Measurements from ENCODE around the gene OXSR1. TPM values are rescaled to one million over a fixed set of nuclear protein-coding genes. Genes with fewer than 3 reads are reported as not detected.
A peak's percentile ranks its signal among the peaks of the same experiment; 100 is the strongest.
"Not testable (repeated sequence)": the region's sequence is repeated elsewhere in the genome, so short reads cannot be mapped to it uniquely, and the experiment has no call there.

Gene OXSR1
- total and polyA plus RNA-seq, 5 donors = 12.9 to 39.1 (median 24.1) TPM

DNA sequence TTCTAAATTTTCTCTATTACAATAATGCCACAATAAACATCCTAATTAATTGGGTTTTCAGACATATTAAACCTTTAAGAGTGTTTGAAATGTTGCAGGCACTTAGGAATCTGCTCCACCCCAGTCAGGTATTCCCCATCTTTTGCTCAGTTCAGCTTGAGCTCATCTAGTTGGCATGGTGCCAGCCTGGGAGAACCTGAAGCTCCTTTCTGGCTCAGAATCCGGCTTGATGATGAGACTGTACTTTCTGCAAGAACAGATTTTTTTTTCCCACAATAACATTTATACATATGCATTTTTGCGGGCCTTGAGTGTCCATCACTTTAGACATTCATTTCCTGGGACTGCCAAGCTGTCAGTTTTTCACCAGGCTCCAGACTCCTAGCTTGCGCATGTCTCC, 7.7 kb upstream of the OXSR1 start:
- WGBS = 72% methylated on average over 3 of the region's 3 CpGs
- DNase-seq = no peak

DNA sequence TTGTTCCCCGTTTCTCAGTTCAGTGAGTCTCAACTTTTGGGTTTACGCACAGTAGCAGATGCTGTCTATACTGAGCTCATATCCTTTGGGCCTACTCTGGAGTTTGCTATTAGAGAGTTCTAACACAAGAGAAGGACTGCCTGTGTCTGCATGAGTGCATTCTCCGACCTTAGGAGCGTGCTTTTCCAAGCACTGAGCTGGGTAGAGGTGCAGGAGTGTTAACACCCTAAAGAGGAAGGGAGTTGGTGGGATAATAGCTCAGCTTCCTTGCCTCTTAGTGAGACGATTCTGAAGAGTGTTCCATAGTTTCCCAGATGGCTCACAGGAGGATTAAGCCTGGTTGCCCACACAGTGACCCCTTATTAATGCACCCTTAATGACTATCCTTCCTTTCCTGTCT, 6.9 kb upstream of the OXSR1 start:
- intact Hi-C loops (cut with DNase I) = no loop called here
- 75% methylated on average over 5 of the region's 5 CpGs for WGBS

More for the DNA sequence above, 7.7 kb upstream of the OXSR1 start:
- Histone ChIP-seq H3K27ac (ENCODE audit: low read length) (no peak overlapping the region), H3K27me3 (ENCODE audit: control insufficient read depth, insufficient read depth) (no peaks in the 10 kb centered on the region), H3K4me1 (ENCODE audit: control insufficient read depth, insufficient read depth, low read length) (no peaks in the 10 kb centered on the region), H3K9me3 (ENCODE audit: control insufficient read depth, low read length) (no peaks in the 10 kb centered on the region), H3K4me3 (ENCODE audit: low read length) (no peak overlapping the region)
- intact Hi-C loops (cut with DNase I) = no loop called here
- no peak for ATAC-seq

DNA sequence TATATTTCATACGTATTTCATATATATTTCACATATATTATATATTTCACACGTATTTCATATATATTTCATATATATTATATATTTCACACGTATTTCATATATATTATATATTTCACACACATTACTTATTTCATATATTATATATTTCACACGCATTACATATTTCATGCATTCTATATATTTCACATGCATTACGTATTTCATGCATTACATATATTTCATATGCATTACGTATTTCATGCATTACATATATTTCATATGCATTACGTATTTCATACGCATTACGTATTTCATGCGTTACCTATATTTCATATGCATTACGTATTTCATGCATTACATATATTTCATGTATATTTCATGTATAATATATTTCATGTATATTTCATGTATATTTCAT, 4.6 kb upstream of the OXSR1 start:
- DNase-seq; intact Hi-C loops (cut with DNase I); H3K4me1 ChIP-seq (ENCODE audit: control insufficient read depth, insufficient read depth, low read length); ATAC-seq; H3K4me3 ChIP-seq (ENCODE audit: low read length); H3K27ac ChIP-seq (ENCODE audit: low read length); H3K9me3 ChIP-seq (ENCODE audit: control insufficient read depth, low read length); H3K27me3 ChIP-seq (ENCODE audit: control insufficient read depth, insufficient read depth): not testable (repeated sequence)
- WGBS = 89% methylated on average over 11 of the region's 11 CpGs

More for the DNA sequence above, 6.9 kb upstream of the OXSR1 start:
- H3K9me3 ChIP-seq (ENCODE audit: control insufficient read depth, low read length) = no peaks in the 10 kb centered on the region
- H3K27me3 ChIP-seq (ENCODE audit: control insufficient read depth, insufficient read depth) = no peaks in the 10 kb centered on the region
- no peak overlapping the region for H3K27ac ChIP-seq (ENCODE audit: low read length)
- DNase-seq = no peak
- H3K4me1 ChIP-seq (ENCODE audit: control insufficient read depth, insufficient read depth, low read length) = no peaks in the 10 kb centered on the region
- H3K4me3 ChIP-seq (ENCODE audit: low read length) = no peak overlapping the region
- no peak for ATAC-seq

DNA sequence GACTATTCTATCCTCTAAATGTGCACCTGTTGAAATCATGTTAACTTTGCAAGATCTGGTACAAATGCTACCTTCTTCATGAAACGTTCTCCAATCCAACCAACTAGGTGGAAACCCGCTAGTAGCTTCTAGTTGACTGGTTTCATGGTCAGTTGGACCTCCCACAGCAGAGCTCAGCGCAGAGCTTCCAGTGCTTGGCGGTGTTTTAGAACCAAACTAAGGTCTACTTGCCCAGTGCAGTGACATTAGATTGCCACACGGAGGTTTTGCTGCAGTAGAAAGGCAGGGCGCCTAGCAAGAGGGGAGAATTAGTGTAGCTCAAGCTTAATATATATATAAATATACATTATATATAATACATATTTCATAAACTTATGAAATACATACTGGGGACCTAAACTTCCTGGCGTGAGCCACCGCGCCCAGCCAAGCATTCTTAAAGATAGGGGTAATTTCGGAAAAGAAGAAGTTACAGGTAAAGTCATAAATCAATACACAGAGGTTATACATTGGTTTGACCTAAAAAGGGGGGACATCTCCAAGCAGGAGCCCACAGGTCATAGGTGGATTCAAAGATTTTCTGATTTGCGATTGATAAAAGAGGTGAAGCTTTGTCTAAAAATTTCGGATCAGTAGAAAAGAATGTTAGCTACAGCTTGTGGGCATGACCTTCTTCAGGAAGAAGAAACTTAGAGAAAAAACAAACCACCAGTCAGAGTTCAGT, 2.1 kb upstream of the OXSR1 start:
- 92% methylated on average over 12 of the region's 12 CpGs for WGBS
- Histone ChIP-seq H3K9me3 (ENCODE audit: control insufficient read depth, low read length) (no peaks in the 10 kb centered on the region), H3K27me3 (ENCODE audit: control insufficient read depth, insufficient read depth) (no peaks in the 10 kb centered on the region), H3K4me3 (ENCODE audit: low read length) (no peak overlapping the region), H3K4me1 (ENCODE audit: control insufficient read depth, insufficient read depth, low read length) (peaks cover 3% of the 10 kb centered on the region), H3K27ac (ENCODE audit: low read length) (no peak overlapping the region)
- DNase-seq = no peak
- ATAC-seq = no peak
- intact Hi-C loops (cut with DNase I) = no loop called here

DNA sequence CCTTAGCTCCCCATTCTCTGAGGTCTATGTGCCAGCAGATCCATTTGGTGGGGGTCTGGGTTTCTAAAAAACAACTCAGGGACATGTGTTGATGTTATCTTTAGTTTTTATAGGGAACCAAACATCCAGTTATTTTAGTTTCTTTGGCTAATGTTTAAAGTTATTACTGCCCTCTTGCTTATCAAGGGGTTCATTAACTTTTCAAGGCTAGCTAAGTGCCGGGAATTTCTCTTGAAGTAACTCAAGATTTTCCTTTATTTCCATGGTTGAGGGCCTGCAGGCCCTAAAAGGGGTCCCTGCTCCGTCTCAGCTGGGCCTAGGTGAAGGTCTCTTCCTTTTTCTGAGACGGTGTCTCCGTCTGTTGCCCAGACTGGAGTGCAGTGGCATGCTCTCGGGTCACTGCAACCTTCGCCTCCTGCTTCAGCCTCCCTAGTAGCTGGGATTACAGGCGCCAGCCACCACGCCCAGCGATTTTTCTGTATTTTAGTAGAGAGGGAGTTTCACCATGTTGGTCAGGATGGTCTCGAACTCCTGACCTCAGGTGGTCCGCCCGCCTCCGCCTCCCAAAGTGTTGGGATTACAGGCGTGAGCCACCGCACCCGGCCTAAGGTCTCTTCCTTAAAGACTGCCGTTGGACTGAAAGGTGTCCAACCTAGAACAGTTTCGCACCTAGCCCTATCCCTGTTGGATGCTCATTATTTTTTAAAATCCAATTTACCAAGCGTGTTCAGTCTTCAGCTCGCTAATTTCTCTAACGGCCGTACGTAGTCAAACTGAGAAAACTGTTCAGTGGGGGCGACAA, 1.3 kb upstream of the OXSR1 start:
- 73% methylated on average over 24 of the region's 24 CpGs for WGBS
- no peak for ATAC-seq
- peak in 2 of 3 donors; percentile 63 for DNase-seq
- H3K27me3 ChIP-seq (ENCODE audit: control insufficient read depth, insufficient read depth) = no peaks in the 10 kb centered on the region
- peak overlapping the region; percentile 91 for H3K27ac ChIP-seq (ENCODE audit: low read length)
- no peaks in the 10 kb centered on the region for H3K9me3 ChIP-seq (ENCODE audit: control insufficient read depth, low read length)
- intact Hi-C loops (cut with DNase I) = loop anchor here in 1 of 4 donors (2.0 kb wide), 1 partner anchor 25 kb away; the partner anchor contains the start of gene MYD88
- peaks cover 3% of the 10 kb centered on the region for H3K4me1 ChIP-seq (ENCODE audit: control insufficient read depth, insufficient read depth, low read length)
- H3K4me3 ChIP-seq (ENCODE audit: low read length) = peak overlapping the region; percentile 63

DNA sequence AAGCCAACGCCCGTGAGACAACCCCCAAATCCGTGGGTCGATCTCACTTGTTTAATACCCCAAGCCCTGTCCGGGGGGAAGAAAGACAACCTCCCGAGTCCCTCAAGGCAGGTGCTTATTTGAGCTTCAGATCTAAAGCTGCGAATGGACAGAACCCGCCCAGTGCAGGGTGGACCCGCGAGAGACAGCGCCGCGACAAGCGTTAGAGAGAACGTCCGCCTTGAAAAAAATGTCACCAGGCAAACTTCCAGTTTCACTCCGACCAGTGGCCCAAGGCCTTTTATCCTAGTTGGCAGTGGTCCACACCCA, 740 bp upstream of the OXSR1 start:
- Histone ChIP-seq H3K27ac (ENCODE audit: low read length) (peak overlapping the region; percentile 91), H3K4me3 (ENCODE audit: low read length) (peak overlapping the region; percentile 63), H3K9me3 (ENCODE audit: control insufficient read depth, low read length) (no peaks in the 10 kb centered on the region), H3K4me1 (ENCODE audit: control insufficient read depth, insufficient read depth, low read length) (peaks cover 3% of the 10 kb centered on the region), H3K27me3 (ENCODE audit: control insufficient read depth, insufficient read depth) (no peaks in the 10 kb centered on the region)
- ATAC-seq = no peak
- intact Hi-C loops (cut with DNase I) = loop anchor here in 1 of 4 donors (2.0 kb wide), 1 partner anchor 26 kb away; the partner anchor contains the start of gene MYD88
- 2% methylated on average over 17 of the region's 17 CpGs for WGBS
- no peak for DNase-seq

DNA sequence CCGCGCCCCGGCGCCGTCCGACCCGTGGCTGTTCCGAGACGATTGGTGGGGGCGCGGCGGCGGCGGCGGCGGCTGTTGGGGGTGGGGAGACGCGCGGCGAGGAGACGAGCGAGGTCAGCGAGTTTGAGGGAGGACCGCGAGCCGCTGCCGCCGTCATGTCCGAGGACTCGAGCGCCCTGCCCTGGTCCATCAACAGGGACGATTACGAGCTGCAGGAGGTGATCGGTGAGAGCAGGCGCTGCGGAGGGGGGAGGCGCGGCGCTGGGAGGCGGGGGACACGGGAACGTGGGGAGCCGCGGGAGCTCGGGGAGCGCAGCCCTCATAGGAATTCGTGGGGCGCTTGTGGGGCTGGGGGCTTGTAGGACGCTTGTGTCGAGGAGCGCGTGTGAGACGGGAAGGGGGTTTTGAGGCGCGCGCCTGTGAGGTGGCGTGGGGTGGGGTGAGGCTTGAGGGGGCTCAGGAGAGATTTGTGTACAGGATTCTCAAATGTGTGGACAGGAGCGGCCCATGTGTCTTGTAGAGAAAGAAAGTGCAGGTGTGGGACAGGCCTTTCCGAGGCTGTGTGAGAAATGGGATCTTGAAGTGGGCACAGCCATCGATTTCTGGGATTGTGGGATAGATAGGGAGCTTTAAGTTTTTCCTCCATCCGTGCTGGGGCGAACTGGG, 518 bp downstream of the OXSR1 start:
- peak overlapping the region; percentile 88 for H3K27ac ChIP-seq (ENCODE audit: low read length)
- ATAC-seq (no peak), DNase-seq (no peak)
- WGBS = under 1% methylated on average over 62 of the region's 62 CpGs
- no peaks in the 10 kb centered on the region for H3K9me3 ChIP-seq (ENCODE audit: control insufficient read depth, low read length)
- intact Hi-C loops (cut with DNase I) = loop anchor here in 1 of 4 donors (2.0 kb wide), 1 partner anchor 27 kb away; the partner anchor contains the start of gene MYD88
- peak overlapping the region; percentile 58 for H3K4me3 ChIP-seq (ENCODE audit: low read length)
- H3K27me3 ChIP-seq (ENCODE audit: control insufficient read depth, insufficient read depth) = no peaks in the 10 kb centered on the region
- H3K4me1 ChIP-seq (ENCODE audit: control insufficient read depth, insufficient read depth, low read length) = peaks cover 3% of the 10 kb centered on the region

DNA sequence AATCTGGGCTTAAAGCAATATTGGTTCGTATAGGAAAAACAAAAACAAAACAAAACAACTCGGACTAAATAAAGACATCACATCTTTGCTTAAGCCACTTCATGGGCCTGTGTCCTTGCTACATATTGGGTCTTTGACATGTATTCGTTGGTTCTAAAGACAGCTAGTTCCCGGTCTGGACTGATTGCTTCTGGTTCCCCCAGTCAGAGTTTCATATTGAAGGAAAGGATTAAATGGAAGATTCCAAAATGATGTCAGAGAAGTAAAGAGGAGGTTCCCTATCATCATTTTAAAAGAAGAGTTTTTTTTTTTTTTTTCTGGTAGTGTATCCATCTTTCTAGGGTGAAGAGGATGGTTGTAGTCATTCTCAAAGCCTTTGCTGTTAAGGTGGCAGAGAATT, 2.3 kb downstream of the OXSR1 start:
- Histone ChIP-seq H3K4me3 (ENCODE audit: low read length) (no peak overlapping the region), H3K9me3 (ENCODE audit: control insufficient read depth, low read length) (no peaks in the 10 kb centered on the region), H3K27ac (ENCODE audit: low read length) (no peak overlapping the region), H3K4me1 (ENCODE audit: control insufficient read depth, insufficient read depth, low read length) (peaks cover 3% of the 10 kb centered on the region), H3K27me3 (ENCODE audit: control insufficient read depth, insufficient read depth) (no peaks in the 10 kb centered on the region)
- DNase-seq (no peak), ATAC-seq (no peak)
- 88% methylated on average over 4 of the region's 4 CpGs for WGBS
- intact Hi-C loops (cut with DNase I) = no loop called here

DNA sequence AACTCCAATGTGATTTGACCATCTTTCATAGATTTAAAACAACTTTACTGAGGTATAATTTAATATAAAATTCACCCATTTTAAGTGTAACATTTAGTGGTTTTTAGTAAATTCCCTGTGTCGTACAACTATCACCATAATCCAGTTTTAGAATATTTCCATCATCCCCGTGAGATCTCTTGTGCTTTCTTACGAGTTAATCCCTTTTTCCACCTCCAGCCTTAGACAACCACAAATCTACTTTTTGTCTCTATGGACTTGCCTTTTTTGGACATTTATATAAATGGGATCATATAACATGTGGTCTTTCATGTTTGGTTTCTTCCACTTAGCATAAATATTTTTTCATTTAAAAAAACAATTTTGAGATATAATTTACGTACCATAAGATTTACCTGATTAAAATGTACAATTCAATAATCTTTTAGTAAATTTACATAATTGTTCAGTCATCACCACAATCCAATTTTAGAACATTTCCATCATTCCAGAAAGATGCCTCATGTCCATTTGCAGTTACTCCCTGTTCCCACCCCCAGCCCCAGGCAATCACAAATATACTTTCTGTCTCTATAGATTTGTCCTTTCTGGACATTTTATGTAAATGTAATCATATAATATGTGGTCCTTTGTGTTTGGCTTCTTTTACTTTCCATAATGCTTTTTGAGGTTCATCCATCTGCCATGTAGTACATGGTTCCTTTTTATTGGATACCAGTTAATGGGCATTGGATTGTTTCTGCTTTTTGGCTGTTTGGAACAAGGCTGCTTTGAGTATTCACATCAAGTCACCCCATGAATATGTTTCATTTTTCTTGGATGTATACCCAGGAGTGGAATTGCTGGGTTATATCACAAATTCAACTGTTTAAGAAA, 3.1 kb downstream of the OXSR1 start:
- no peak overlapping the region for H3K27ac ChIP-seq (ENCODE audit: low read length)
- intact Hi-C loops (cut with DNase I) = no loop called here
- 91% methylated on average over 4 of the region's 4 CpGs for WGBS

DNA sequence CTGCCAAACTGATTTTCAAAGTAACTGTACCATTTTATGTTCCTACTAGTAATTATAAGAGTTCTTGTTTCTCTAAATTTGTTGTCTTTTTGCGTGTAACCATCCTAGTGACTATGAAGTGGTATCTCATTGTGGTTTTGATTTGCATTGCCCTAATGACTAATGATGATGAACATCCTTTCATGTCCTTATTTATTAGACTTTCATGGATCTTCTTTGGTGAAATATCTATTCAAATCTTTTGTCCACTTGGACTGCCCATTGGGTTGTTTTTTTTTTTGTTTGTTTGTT, 3.6 kb downstream of the OXSR1 start:
- intact Hi-C loops (cut with DNase I) = no loop called here
- DNase-seq = no peak
- H3K27me3 ChIP-seq (ENCODE audit: control insufficient read depth, insufficient read depth) = no peaks in the 10 kb centered on the region
- H3K9me3 ChIP-seq (ENCODE audit: control insufficient read depth, low read length) = no peaks in the 10 kb centered on the region
- WGBS = 82% methylated on average over 1 of the region's 1 CpG
- peaks cover 3% of the 10 kb centered on the region for H3K4me1 ChIP-seq (ENCODE audit: control insufficient read depth, insufficient read depth, low read length)
- no peak overlapping the region for H3K4me3 ChIP-seq (ENCODE audit: low read length)
- H3K27ac ChIP-seq (ENCODE audit: low read length) = no peak overlapping the region
- ATAC-seq = no peak

More for the DNA sequence above, 3.1 kb downstream of the OXSR1 start:
- Histone ChIP-seq H3K9me3 (ENCODE audit: control insufficient read depth, low read length) (no peaks in the 10 kb centered on the region), H3K4me1 (ENCODE audit: control insufficient read depth, insufficient read depth, low read length) (peaks cover 3% of the 10 kb centered on the region), H3K27me3 (ENCODE audit: control insufficient read depth, insufficient read depth) (no peaks in the 10 kb centered on the region), H3K4me3 (ENCODE audit: low read length) (no peak overlapping the region)
- DNase-seq (no peak), ATAC-seq (no peak)
